NT2/D1 (cell line): ENCODE results near the gene CCDC70.

Source experiments
- SUZ12 ChIP-seq: IDR thresholded peaks from 2 replicates; pipeline ENCODE4 v1.6.1; 2011; ENCODE audit not compliant: insufficient read length, insufficient read depth; ENCODE audit errors: extremely low read depth
- YY1 ChIP-seq: IDR thresholded peaks from 2 replicates; pipeline ENCODE4 v1.6.1; 2011; ENCODE audit not compliant: insufficient read length, insufficient read depth
- ZNF274 ChIP-seq: IDR thresholded peaks from 2 replicates; pipeline ENCODE4 v1.6.1; 2011; ENCODE audit warnings: mild to moderate bottlenecking, low read depth, low read length

GRCh38 chr13:51887468-51887867 lies 25.7 kb downstream of the CCDC70 start:
- TF ChIP-seq YY1 (no peak), ZNF274 (no peak), SUZ12 (no peak)
